ENCODE measurements around the gene CELSR2. TPM values are rescaled to one million over a fixed set of nuclear protein-coding genes. Genes with fewer than 3 reads are reported as not detected.
A peak's percentile ranks its signal among the peaks of the same experiment; 100 is the strongest.

Gene CELSR2
- total RNA-seq, 1 experiment from 2014 or later, result 17.1 TPM

- Histone ChIP-seq H3K36me3 (ENCODE audit: control insufficient read depth in 1 of 2, insufficient read depth in 2 of 2, low read length in 2 of 2) (peaks cover 5 to 7% of the 10 kb centered on the region in 2 experiments; a peak in 3 of 4 replicates), H3K4me2 (ENCODE audit: low read length) (peak overlapping the region; percentile 63), H3K9me3 (ENCODE audit: control insufficient read depth in 1 of 2, insufficient read depth in 1 of 2, low read depth in 1 of 2, low read length in 2 of 2) (no peaks in the 10 kb centered on the region), H3K4me3 (replicated peaks in 1 of 2; ENCODE audit: low read depth in 1 of 2, low read length in 2 of 2) (peak overlapping the region; percentile 4 to 22; a peak in 3 of 4 replicates), H3K4me1 (ENCODE audit: control insufficient read depth in 1 of 2, insufficient read depth in 2 of 2, low read length in 2 of 2) (peaks cover 35 to 47% of the 10 kb centered on the region in 2 experiments), H4K20me1 (ENCODE audit: insufficient read depth) (no peaks in the 10 kb centered on the region), H3K27ac (ENCODE audit: low read depth, low read length) (peak overlapping the region; percentile 43), H3K27me3 (ENCODE audit: insufficient read depth, low read length) (no peaks in the 10 kb centered on the region), H3K79me2 (ENCODE audit: insufficient read depth, low read length) (no peaks in the 10 kb centered on the region), H3K9ac (ENCODE audit: low read length) (peak overlapping the region; percentile 13; the same call in 1 of the 2 replicates), H3K9me2 (ENCODE audit: insufficient read depth) (no peaks in the 10 kb centered on the region), H2AFZ (ENCODE audit: low read depth, low read length, poor library complexity, severe bottlenecking) (no peak overlapping the region)
- TF ChIP-seq ELF1 (IDR thresholded peaks at IDR 0.05; ENCODE audit: borderline replicate concordance, low read depth) (no peak), SP1 (IDR thresholded peaks at IDR 0.05; ENCODE audit: low read depth) (peak; percentile 64), JUND (IDR thresholded peaks at IDR 0.05) (peak; percentile 18; the same call in 1 of the 2 replicates)
- BruUV-seq (replicated peaks), result no TSS peak
- DNase-seq (ENCODE audit: low read depth, low spot score) (peak; percentile 21), ATAC-seq (peak; percentile 59)
- intact Hi-C loops (cut with micrococcal nuclease), result no loop called here
- ChIA-PET CTCF (interaction anchor here (2.1 kb wide), 1 partner anchor 258 kb away, joined by 8 read pairs; no protein-coding TSS in a partner anchor), POLR2A (no interaction called here), RAD21 (ENCODE audit: low non-redundant PET in 1 of 2, low total read pairs in 2 of 2, uncharacterized antibody in 2 of 2, unreplicated experiment in 2 of 2) (no interaction called here)
These were observed 25.5 kb downstream of the CELSR2 start for GRCh38 chr1:109274533-109275476.

- Histone ChIP-seq H3K9me3 (ENCODE audit: control insufficient read depth in 1 of 2, insufficient read depth in 1 of 2, low read depth in 1 of 2, low read length in 2 of 2) (no peaks in the 10 kb centered on the region), H2AFZ (ENCODE audit: low read depth, low read length, poor library complexity, severe bottlenecking) (no peak overlapping the region), H3K4me2 (ENCODE audit: low read length) (peak overlapping the region; percentile 63), H3K27ac (ENCODE audit: low read depth, low read length) (peak overlapping the region; percentile 43), H3K9me2 (ENCODE audit: insufficient read depth) (no peaks in the 10 kb centered on the region), H3K4me3 (replicated peaks in 1 of 2; ENCODE audit: low read depth in 1 of 2, low read length in 2 of 2) (no peak overlapping the region), H3K79me2 (ENCODE audit: insufficient read depth, low read length) (no peaks in the 10 kb centered on the region), H3K36me3 (ENCODE audit: control insufficient read depth in 1 of 2, insufficient read depth in 2 of 2, low read length in 2 of 2) (peaks cover 6 to 15% of the 10 kb centered on the region in 2 experiments; a peak in 3 of 4 replicates), H3K27me3 (ENCODE audit: insufficient read depth, low read length) (no peaks in the 10 kb centered on the region), H3K4me1 (ENCODE audit: control insufficient read depth in 1 of 2, insufficient read depth in 2 of 2, low read length in 2 of 2) (peaks cover 35 to 47% of the 10 kb centered on the region in 2 experiments), H3K9ac (ENCODE audit: low read length) (0 out of 2 replicates have a peak overlapping the region, but pooled peaks have one; percentile 8), H4K20me1 (ENCODE audit: insufficient read depth) (no peaks in the 10 kb centered on the region)
- no TSS peak for BruUV-seq (replicated peaks)
- intact Hi-C loops (cut with micrococcal nuclease), result loop anchor here (2.0 kb wide), 2 partner anchors 123 to 257 kb away; no protein-coding TSS in a partner anchor
- ATAC-seq (no peak), DNase-seq (ENCODE audit: low read depth, low spot score) (no peak)
- RAD21 ChIA-PET (ENCODE audit: low non-redundant PET in 1 of 2, low total read pairs in 2 of 2, uncharacterized antibody in 2 of 2, unreplicated experiment in 2 of 2), result no interaction called here
- POLR2A ChIA-PET, result no interaction called here
- CTCF ChIA-PET, result interaction anchor here (0.7 to 5.0 kb wide), 3 partner anchors 124 to 257 kb away, joined by 4 to 95 read pairs (median 8); partner anchors contain the start of gene SORT1
- TF ChIP-seq SRF (IDR thresholded peaks at IDR 0.05; ENCODE audit: low read depth) (no peak), CEBPB (IDR thresholded peaks at IDR 0.05; ENCODE audit: low read depth) (no peak), JUND (IDR thresholded peaks at IDR 0.05) (no peak), POLR2AphosphoS5 (IDR thresholded peaks at IDR 0.05; ENCODE audit: low read depth, low read length) (no peak), SIN3A (IDR thresholded peaks at IDR 0.05; ENCODE audit: low read depth) (no peak), FOSL1 (IDR thresholded peaks at IDR 0.05; ENCODE audit: low read depth) (no peak), CBX3 (IDR thresholded peaks at IDR 0.05; ENCODE audit: low read depth) (no peak), ZBTB33 (IDR thresholded peaks at IDR 0.05; ENCODE audit: extremely low read depth, insufficient replicate concordance, low read length) (no peak), POLR2A (IDR thresholded peaks at IDR 0.05; ENCODE audit: borderline replicate concordance, extremely low read depth, insufficient read depth, insufficient read length) (no peak), ELF1 (IDR thresholded peaks at IDR 0.05; ENCODE audit: borderline replicate concordance, low read depth) (no peak), YY1 (IDR thresholded peaks at IDR 0.05; ENCODE audit: extremely low read depth, insufficient replicate concordance, low read depth, low read length) (no peak), RAD21 (IDR thresholded peaks at IDR 0.05; ENCODE audit: low read depth) (no peak), TCF7L2 (IDR thresholded peaks at IDR 0.05; ENCODE audit: borderline replicate concordance, extremely low read depth, insufficient read depth, insufficient read length) (no peak), SP1 (IDR thresholded peaks at IDR 0.05; ENCODE audit: low read depth) (no peak), ZNF274 (IDR thresholded peaks at IDR 0.05; ENCODE audit: low read depth, low read length) (no peak), EZH2 (IDR thresholded peaks at IDR 0.05) (no peak)
- TF ChIP-seq, protein P1, sequence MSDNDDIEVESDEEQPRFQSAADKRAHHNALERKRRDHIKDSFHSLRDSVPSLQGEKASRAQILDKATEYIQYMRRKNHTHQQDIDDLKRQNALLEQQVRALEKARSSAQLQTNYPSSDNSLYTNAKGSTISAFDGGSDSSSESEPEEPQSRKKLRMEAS (IDR thresholded peaks at IDR 0.05), result no peak
These were observed 26.5 kb downstream of the CELSR2 start for GRCh38 chr1:109275706-109276345.
